SU-DHL-6 (cell line): ENCODE data around the gene NTMT1.

Experiments used
- H2AFZ ChIP-seq: fragments of 200-600 bp; sonication (generic); 2 replicates; pipeline ENCODE4 v1.6.1; 2014; ENCODE audit warnings: low read depth, mild to moderate bottlenecking, moderate library complexity, mixed read lengths, antibody characterized with exemption, low read length; ENCODE audit not compliant: severe bottlenecking
- H3F3A ChIP-seq: fragments of 200-600 bp; shearing (Covaris generic); 2 replicates; pipeline ENCODE4 v1.6.0; 2016; ENCODE audit warnings: antibody characterized with exemption, mild to moderate bottlenecking; ENCODE audit not compliant: insufficient read depth
- H3K27ac ChIP-seq: fragments of 200-600 bp; sonication (generic); 2 replicates; pipeline ENCODE4 v1.5.1; 2016; ENCODE audit warnings: low read depth, mild to moderate bottlenecking, low read length, moderate library complexity, mixed read lengths
- H3K27me3 ChIP-seq: fragments of 200-600 bp; sonication (generic), shearing (Covaris generic); 2 replicates; pipeline ENCODE4 v1.6.0; 2014; ENCODE audit warnings: mild to moderate bottlenecking, low read length
- H3K36me3 ChIP-seq: fragments of 200-600 bp; sonication (generic); 2 replicates; pipeline ENCODE4 v1.6.1; 2014; ENCODE audit warnings: mild to moderate bottlenecking, low read length, mixed read lengths
- H3K4me2 ChIP-seq: fragments of 300-600, 200-600 bp; shearing (Covaris generic), sonication (generic); 2 replicates; pipeline ENCODE4 v1.6.0; 2014; ENCODE audit warnings: low read length, low read depth, mild to moderate bottlenecking; ENCODE audit not compliant: poor library complexity, severe bottlenecking
- H3K4me3 ChIP-seq: fragments of 200-600 bp; sonication (generic); 2 replicates; pipeline ENCODE4 v1.5.1; 2014; ENCODE audit warnings: antibody characterized with exemption, low read length, mild to moderate bottlenecking, mixed read lengths; ENCODE audit not compliant: insufficient read depth, poor library complexity, severe bottlenecking
- H3K79me2 ChIP-seq: fragments of 200-600 bp; sonication (generic); 2 replicates; pipeline ENCODE4 v1.6.1; 2014; ENCODE audit warnings: mild to moderate bottlenecking, low read length, moderate library complexity; ENCODE audit not compliant: insufficient read depth
- H3K9ac ChIP-seq: fragments of 200-600 bp; sonication (generic); 2 replicates; pipeline ENCODE4 v1.7.0; 2014; ENCODE audit warnings: mild to moderate bottlenecking, low read length
- H3K9me2 ChIP-seq: fragments of 200-600 bp; sonication (generic); replicated peaks from 2 replicates; pipeline ENCODE4 v1.6.1; 2014; ENCODE audit warnings: low read length; ENCODE audit not compliant: insufficient read depth
- H3K9me3 ChIP-seq: fragments of 200-600 bp; sonication (generic); 2 replicates; pipeline ENCODE4 v1.6.1; 2014; ENCODE audit warnings: low read length, mixed read lengths; ENCODE audit not compliant: insufficient read depth
- H4K20me1 ChIP-seq: fragments of 200-600 bp; sonication (generic); 2 replicates; pipeline ENCODE4 v1.6.1; 2014; ENCODE audit warnings: low read depth, mild to moderate bottlenecking, antibody characterized with exemption, low read length, moderate library complexity, mixed read lengths
- EZH2phosphoT487 ChIP-seq: fragments of 200-600 bp; sonication (generic), shearing (Covaris generic); conservative IDR thresholded peaks from 2 replicates; pipeline ENCODE4 v1.6.1; 2018; ENCODE audit warnings: mild to moderate bottlenecking, antibody characterized with exemption, low read length, moderate library complexity, mixed read lengths
- TF ChIP-seq, protein P1 (sequence below): fragments of 200-600 bp; sonication (generic); IDR thresholded peaks from one replicate; pipeline ENCODE4 v1.5.1; 2017; ENCODE audit warnings: antibody characterized with exemption, mild to moderate bottlenecking, low read length, moderate library complexity; ENCODE audit not compliant: insufficient read depth, poor library complexity, severe bottlenecking

NTMT1 gene

DNA sequence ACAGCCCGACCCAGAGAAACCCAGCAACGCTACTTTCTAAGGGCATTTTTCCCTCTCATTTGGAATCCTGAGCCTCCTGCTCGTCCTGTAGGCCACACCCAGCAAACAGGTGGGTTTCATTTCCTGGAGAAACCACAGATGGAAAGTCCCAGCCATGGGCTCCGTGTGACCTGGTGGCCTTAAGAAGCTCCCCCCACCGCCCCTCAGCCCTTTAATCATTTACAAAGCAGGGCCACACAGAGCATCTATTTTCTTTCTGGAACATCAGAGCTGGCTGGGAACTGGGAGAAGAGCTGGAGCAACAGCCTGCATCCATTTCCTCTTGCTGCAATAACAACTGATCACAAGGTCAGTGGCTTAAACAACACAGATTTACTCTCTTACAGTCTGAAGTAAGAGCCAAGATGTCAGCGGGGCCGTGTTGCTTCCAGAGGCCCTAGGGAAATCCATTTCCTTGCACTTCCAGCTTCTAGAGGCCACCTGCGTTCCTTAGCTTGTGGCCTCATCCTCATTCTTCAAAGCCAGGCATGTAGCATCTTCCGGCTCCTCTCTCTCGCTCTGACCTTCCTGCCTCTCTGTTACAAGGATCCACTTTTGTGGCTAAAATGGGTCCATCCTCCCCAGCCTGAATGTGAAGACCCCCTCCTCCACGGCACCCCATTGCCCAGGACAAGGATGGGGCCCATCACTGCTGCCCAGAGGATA is 45.6 kb upstream of the NTMT1 start:
- TF ChIP-seq, protein P1, sequence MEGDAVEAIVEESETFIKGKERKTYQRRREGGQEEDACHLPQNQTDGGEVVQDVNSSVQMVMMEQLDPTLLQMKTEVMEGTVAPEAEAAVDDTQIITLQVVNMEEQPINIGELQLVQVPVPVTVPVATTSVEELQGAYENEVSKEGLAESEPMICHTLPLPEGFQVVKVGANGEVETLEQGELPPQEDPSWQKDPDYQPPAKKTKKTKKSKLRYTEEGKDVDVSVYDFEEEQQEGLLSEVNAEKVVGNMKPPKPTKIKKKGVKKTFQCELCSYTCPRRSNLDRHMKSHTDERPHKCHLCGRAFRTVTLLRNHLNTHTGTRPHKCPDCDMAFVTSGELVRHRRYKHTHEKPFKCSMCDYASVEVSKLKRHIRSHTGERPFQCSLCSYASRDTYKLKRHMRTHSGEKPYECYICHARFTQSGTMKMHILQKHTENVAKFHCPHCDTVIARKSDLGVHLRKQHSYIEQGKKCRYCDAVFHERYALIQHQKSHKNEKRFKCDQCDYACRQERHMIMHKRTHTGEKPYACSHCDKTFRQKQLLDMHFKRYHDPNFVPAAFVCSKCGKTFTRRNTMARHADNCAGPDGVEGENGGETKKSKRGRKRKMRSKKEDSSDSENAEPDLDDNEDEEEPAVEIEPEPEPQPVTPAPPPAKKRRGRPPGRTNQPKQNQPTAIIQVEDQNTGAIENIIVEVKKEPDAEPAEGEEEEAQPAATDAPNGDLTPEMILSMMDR = no peak
- no peak for TF ChIP-seq EZH2phosphoT487
- no peaks in the 10 kb centered on the region for H3K79me2 ChIP-seq
- H3K27ac ChIP-seq = no peak overlapping the region
- no peaks in the 10 kb centered on the region for H3K9me2 ChIP-seq
- no peak overlapping the region for H3K4me3 ChIP-seq
- H4K20me1 ChIP-seq = no peaks in the 10 kb centered on the region
- no peaks in the 10 kb centered on the region for H3K9me3 ChIP-seq
- H3K4me2 ChIP-seq = no peak overlapping the region
- H2AFZ ChIP-seq = no peak overlapping the region
- H3K27me3 ChIP-seq = no peaks in the 10 kb centered on the region
- H3F3A ChIP-seq = no peaks in the 10 kb centered on the region
- no peaks in the 10 kb centered on the region for H3K36me3 ChIP-seq
- H3K9ac ChIP-seq = no peak overlapping the region

DNA sequence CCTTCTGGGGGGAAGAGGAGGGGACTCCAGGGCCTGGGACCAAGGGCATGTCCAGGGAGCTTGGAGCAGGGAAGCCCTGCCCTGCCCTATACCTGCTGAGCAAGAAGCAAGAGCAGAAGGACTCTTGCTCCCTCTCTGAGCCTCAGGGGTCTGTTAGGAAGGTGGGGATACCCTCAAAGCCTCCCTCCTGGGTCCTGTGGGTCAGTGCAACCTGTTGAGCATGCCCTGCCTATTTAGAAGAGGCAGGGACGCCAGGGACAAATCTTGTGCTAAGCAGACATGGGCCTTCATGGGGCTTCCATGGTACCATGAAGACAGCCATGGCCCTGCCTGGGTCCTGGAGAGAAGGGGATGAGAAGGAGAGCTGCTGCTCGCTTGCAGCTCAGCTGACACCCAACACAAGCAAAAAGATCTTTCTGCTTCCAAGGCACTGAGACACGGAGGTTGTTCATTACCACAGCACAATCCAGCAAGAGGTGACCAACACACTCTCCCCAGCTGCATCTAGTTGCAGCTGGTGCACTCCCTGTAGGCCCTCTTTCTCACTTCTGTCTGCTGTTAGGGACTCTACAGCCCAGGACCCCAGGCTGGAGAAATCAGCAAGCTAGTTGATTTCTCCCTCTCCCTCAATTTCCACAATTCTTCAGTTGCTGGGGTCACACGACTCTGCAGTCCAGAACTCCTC is 44.3 kb upstream of the NTMT1 start:
- Histone ChIP-seq H3K27ac (no peak overlapping the region), H3K9ac (no peak overlapping the region), H4K20me1 (no peaks in the 10 kb centered on the region)

DNA sequence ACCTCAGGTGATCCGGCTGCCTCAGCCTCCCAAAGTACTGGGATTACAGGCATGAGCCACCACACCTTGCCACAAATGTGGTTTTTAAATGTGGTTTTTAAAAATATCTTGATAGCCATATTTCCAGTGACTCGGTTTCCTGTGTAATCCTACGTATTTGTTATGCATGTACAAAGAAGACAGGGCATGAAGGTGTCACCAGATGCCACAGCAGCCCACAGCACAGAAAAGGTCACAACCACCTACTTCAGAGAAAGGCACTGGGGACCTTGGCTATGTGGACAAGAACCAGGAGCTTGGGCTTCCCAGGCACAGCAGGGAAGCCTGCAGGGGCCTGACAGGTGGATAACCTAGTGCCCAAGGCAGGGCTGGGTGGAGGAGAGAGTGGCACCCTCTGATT is 43.1 kb upstream of the NTMT1 start:
- H3K9me3 ChIP-seq = no peaks in the 10 kb centered on the region
- TF ChIP-seq EZH2phosphoT487 = no peak
- TF ChIP-seq, protein P1 = no peak
- H3K9me2 ChIP-seq = no peaks in the 10 kb centered on the region
- no peak overlapping the region for H3K4me3 ChIP-seq
- no peaks in the 10 kb centered on the region for H3K79me2 ChIP-seq
- H4K20me1 ChIP-seq = no peaks in the 10 kb centered on the region
- no peak overlapping the region for H2AFZ ChIP-seq
- H3F3A ChIP-seq = no peaks in the 10 kb centered on the region
- H3K27me3 ChIP-seq = no peaks in the 10 kb centered on the region
- H3K9ac ChIP-seq = no peak overlapping the region
- no peaks in the 10 kb centered on the region for H3K36me3 ChIP-seq
- no peak overlapping the region for H3K27ac ChIP-seq
- H3K4me2 ChIP-seq = no peak overlapping the region

More for the DNA sequence above, 44.3 kb upstream of the NTMT1 start:
- Histone ChIP-seq H3K9me2 (no peaks in the 10 kb centered on the region), H3K4me3 (no peak overlapping the region), H2AFZ (no peak overlapping the region), H3F3A (no peaks in the 10 kb centered on the region), H3K9me3 (no peaks in the 10 kb centered on the region), H3K4me2 (no peak overlapping the region), H3K79me2 (no peaks in the 10 kb centered on the region), H3K36me3 (no peaks in the 10 kb centered on the region), H3K27me3 (no peaks in the 10 kb centered on the region)
- TF ChIP-seq, protein P1 = no peak
- no peak for TF ChIP-seq EZH2phosphoT487
